Astrocyte (in vitro differentiated cells and primary cell): ENCODE measurements around the gene TRIO.

Source experiments
- EZH2 ChIP-seq: IDR thresholded peaks from 2 replicates; pipeline ENCODE4 v1.6.1; 2012; ENCODE audit warnings: mild to moderate bottlenecking, low read length, inconsistent platforms; ENCODE audit not compliant: insufficient read depth
- TF ChIP-seq, protein P1 (sequence below): IDR thresholded peaks from 2 replicates; pipeline ENCODE4 v1.5.1; 2011; ENCODE audit warnings: low read depth, mild to moderate bottlenecking, inconsistent platforms, low read length, moderate library complexity; ENCODE audit not compliant: insufficient read depth

- TF ChIP-seq, protein P1, sequence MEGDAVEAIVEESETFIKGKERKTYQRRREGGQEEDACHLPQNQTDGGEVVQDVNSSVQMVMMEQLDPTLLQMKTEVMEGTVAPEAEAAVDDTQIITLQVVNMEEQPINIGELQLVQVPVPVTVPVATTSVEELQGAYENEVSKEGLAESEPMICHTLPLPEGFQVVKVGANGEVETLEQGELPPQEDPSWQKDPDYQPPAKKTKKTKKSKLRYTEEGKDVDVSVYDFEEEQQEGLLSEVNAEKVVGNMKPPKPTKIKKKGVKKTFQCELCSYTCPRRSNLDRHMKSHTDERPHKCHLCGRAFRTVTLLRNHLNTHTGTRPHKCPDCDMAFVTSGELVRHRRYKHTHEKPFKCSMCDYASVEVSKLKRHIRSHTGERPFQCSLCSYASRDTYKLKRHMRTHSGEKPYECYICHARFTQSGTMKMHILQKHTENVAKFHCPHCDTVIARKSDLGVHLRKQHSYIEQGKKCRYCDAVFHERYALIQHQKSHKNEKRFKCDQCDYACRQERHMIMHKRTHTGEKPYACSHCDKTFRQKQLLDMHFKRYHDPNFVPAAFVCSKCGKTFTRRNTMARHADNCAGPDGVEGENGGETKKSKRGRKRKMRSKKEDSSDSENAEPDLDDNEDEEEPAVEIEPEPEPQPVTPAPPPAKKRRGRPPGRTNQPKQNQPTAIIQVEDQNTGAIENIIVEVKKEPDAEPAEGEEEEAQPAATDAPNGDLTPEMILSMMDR = no peak
- TF ChIP-seq EZH2 = no peak
Observed at GRCh38 chr5:14407051-14407450, 263.9 kb downstream of the TRIO start.
